ENCODE measurements around the gene PDZRN4. TPM values are rescaled to one million over a fixed set of nuclear protein-coding genes. Genes with fewer than 3 reads are reported as not detected.

PDZRN4 gene
- total and polyA plus RNA-seq, 12 donors: 0.28 to 2.3 (median 1.0) TPM

- intact Hi-C loops (cut with DNase I): no loop called here
Measured at GRCh38 chr12:41509271-41510055, 321.3 kb downstream of the PDZRN4 start.

GRCh38 chr12:41510470-41510869 lies 322.4 kb downstream of the PDZRN4 start:
- no peak for DNase-seq
- intact Hi-C loops (cut with DNase I): no loop called here
- Histone ChIP-seq H3K27me3 (no peaks in the 10 kb centered on the region), H3K4me1 (replicated peaks in 1 of 2) (no peaks in the 10 kb centered on the region), H3K4me3 (no peak overlapping the region), H3K27ac (no peak overlapping the region), H3K36me3 (replicated peaks in 1 of 2) (no peaks in the 10 kb centered on the region), H3K9me3 (replicated peaks in 1 of 3) (no peaks in the 10 kb centered on the region)
- TF ChIP-seq, protein P1, sequence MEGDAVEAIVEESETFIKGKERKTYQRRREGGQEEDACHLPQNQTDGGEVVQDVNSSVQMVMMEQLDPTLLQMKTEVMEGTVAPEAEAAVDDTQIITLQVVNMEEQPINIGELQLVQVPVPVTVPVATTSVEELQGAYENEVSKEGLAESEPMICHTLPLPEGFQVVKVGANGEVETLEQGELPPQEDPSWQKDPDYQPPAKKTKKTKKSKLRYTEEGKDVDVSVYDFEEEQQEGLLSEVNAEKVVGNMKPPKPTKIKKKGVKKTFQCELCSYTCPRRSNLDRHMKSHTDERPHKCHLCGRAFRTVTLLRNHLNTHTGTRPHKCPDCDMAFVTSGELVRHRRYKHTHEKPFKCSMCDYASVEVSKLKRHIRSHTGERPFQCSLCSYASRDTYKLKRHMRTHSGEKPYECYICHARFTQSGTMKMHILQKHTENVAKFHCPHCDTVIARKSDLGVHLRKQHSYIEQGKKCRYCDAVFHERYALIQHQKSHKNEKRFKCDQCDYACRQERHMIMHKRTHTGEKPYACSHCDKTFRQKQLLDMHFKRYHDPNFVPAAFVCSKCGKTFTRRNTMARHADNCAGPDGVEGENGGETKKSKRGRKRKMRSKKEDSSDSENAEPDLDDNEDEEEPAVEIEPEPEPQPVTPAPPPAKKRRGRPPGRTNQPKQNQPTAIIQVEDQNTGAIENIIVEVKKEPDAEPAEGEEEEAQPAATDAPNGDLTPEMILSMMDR (IDR thresholded peaks at IDR 0.05): no peak
- no peak for TF ChIP-seq POLR2A (IDR thresholded peaks at IDR 0.05)
- 47 to 67% (median 57%) methylated on average over 2 of the region's 2 CpGs for WGBS, 4 donors

More at GRCh38 chr12:41509271-41510055, 321.3 kb downstream of the PDZRN4 start:
- DNase-seq: no peak
- 71 to 80% (median 74%) methylated on average over 4 of the region's 4 CpGs for WGBS, 4 donors
- Histone ChIP-seq H3K4me3 (no peak overlapping the region), H3K9me3 (replicated peaks in 1 of 3) (no peaks in the 10 kb centered on the region), H3K27me3 (no peaks in the 10 kb centered on the region), H3K36me3 (replicated peaks in 1 of 2) (no peaks in the 10 kb centered on the region), H3K27ac (no peak overlapping the region), H3K4me1 (replicated peaks in 1 of 2) (no peaks in the 10 kb centered on the region)
- TF ChIP-seq, protein P1 (IDR thresholded peaks at IDR 0.05): no peak
- TF ChIP-seq POLR2A (IDR thresholded peaks at IDR 0.05): no peak

- WGBS, 4 donors: 40 to 58% (median 48%) methylated on average over 1 of the region's 1 CpG
- TF ChIP-seq, protein P1 (IDR thresholded peaks at IDR 0.05): no peak
- TF ChIP-seq POLR2A (IDR thresholded peaks at IDR 0.05): no peak
- Histone ChIP-seq H3K9me3 (replicated peaks in 1 of 3) (no peaks in the 10 kb centered on the region), H3K27me3 (no peaks in the 10 kb centered on the region), H3K27ac (no peak overlapping the region), H3K4me1 (replicated peaks in 1 of 2) (no peaks in the 10 kb centered on the region), H3K4me3 (no peak overlapping the region), H3K36me3 (replicated peaks in 1 of 2) (no peaks in the 10 kb centered on the region)
- intact Hi-C loops (cut with DNase I): no loop called here
- no peak for DNase-seq
Measured at GRCh38 chr12:41511247-41511646, 323.1 kb downstream of the PDZRN4 start.

DNA sequence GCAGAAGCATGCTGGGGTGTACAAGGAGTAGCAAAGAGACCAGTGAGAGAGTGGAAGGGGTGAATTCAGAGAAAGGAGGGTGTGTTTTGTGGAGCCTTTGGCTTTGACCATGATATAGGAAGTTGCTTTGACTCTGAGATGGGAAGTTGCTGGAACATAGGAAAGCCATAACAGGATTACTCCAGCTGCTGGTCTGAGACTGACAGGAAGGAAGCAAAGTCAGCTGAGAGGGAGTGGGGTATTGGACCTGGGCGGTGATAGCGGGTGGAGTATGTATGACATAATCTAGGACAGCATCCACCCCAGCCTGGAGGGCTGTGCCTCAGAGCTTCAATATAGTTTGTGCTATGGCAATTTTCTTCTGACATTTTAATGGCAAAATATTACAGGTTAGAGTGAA lies 324.4 kb downstream of the PDZRN4 start:
- intact Hi-C loops (cut with DNase I): no loop called here
- Histone ChIP-seq H3K36me3 (replicated peaks in 1 of 2) (no peaks in the 10 kb centered on the region), H3K9me3 (replicated peaks in 1 of 3) (no peaks in the 10 kb centered on the region), H3K27me3 (no peaks in the 10 kb centered on the region), H3K27ac (no peak overlapping the region), H3K4me1 (replicated peaks in 1 of 2) (no peaks in the 10 kb centered on the region), H3K4me3 (no peak overlapping the region)
- 61 to 87% (median 73%) methylated on average over 2 of the region's 2 CpGs for WGBS, 4 donors
- TF ChIP-seq, protein P1 (IDR thresholded peaks at IDR 0.05): no peak
- no peak for TF ChIP-seq POLR2A (IDR thresholded peaks at IDR 0.05)
- DNase-seq: peak in 2 of 7 donors; percentile 13

Measured in adrenal gland (tissue), 12 donors.